ENCODE measurements around the gene CDH4. TPM values are rescaled to one million over a fixed set of nuclear protein-coding genes. Genes with fewer than 3 reads are reported as not detected.

CDH4 gene
- total and polyA plus RNA-seq, 2 of the 13 experiments (the other 11 are each of a cell fraction or from before 2014, with no cell fraction given): not detected

DNA sequence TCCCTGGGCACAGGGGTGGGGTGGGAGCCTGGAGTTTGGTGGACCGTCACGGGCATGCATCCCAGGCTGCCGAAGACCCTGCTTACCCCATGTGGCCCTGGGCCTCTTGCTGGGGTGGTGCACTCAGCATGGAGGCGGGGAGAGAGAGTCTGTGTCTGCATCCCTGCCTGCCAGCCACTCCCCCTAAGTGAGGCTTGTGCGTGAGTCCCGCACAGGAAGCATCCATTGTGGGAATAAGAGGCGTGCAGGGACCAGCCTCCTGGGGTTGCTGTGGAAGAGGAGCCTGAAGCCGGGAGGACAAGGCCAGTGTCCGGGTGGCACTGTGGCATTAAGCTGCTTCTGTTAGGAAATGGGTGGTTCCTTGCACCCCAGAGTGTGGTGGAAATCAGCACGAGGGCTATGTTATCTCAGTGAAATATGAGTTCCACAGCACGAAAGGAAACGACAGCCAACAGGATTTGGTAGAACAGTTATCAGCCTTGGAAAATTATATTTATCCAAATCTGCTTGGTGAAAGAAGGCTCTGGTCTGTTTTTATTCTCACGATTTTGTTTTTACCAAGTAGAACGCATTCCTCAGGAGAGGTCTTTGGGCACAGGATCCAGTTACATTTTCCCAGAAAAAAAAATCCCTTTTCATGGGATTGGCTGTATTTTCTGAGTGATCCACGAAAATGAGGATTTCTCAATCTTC lies 35.7 kb downstream of the CDH4 start:
- Histone ChIP-seq H3K9me3 (ENCODE audit: low read length) (peaks cover 6% of the 10 kb centered on the region), H3K27me3 (ENCODE audit: control insufficient read depth in 1 of 2, insufficient read depth in 2 of 2, low read length in 2 of 2) (peaks cover 0 to 40% of the 10 kb centered on the region in 2 experiments; a peak in 2 of 5 replicates), H2AFZ (ENCODE audit: low read length) (no peak overlapping the region), H3K4me1 (ENCODE audit: insufficient read depth, low read length) (no peaks in the 10 kb centered on the region), H4K20me1 (ENCODE audit: insufficient read depth, low read length) (no peaks in the 10 kb centered on the region), H3K4me3 (replicated peaks in 1 of 3; ENCODE audit: insufficient read depth in 1 of 3, low read depth in 2 of 3, low read length in 3 of 3) (no peak overlapping the region), H3K4me2 (ENCODE audit: low read depth, low read length) (no peak overlapping the region), H3K27ac (ENCODE audit: extremely low read length, insufficient read depth, low read length) (no peak overlapping the region), H3K36me3 (replicated peaks in 1 of 2; ENCODE audit: control insufficient read depth in 1 of 2, insufficient read depth in 2 of 2, low read length in 2 of 2) (no peaks in the 10 kb centered on the region), H3K9ac (ENCODE audit: insufficient read depth, low read depth, low read length) (no peak overlapping the region), H3K79me2 (ENCODE audit: insufficient read depth, low read length) (no peaks in the 10 kb centered on the region)
- ATAC-seq: no peak
- no peak for DNase-seq (ENCODE audit: low spot score)
- CTCF ChIA-PET (ENCODE audit: low intra/inter-chr PET ratio, low total read pairs): no interaction called here
- no TSS peak for BruUV-seq (replicated peaks)
- FAIRE-seq: no peak
- TF ChIP-seq, protein P1, sequence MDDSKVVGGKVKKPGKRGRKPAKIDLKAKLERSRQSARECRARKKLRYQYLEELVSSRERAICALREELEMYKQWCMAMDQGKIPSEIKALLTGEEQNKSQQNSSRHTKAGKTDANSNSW (CRISPR knock-in tag; IDR thresholded peaks at IDR 0.05; ENCODE audit: borderline replicate concordance): no peak
- TF ChIP-seq KLF6 (CRISPR knock-in tag; IDR thresholded peaks at IDR 0.05) (no peak), ZNF432 (CRISPR knock-in tag; IDR thresholded peaks at IDR 0.05; ENCODE audit: borderline replicate concordance) (no peak), SIN3A (IDR thresholded peaks at IDR 0.05; ENCODE audit: borderline replicate concordance, low read depth, low read length) (no peak), KDM5B (CRISPR knock-in tag; IDR thresholded peaks at IDR 0.05; ENCODE audit: borderline replicate concordance) (no peak), TAF1 (CRISPR knock-in tag; IDR thresholded peaks at IDR 0.05) (no peak), KLF16 (CRISPR knock-in tag; IDR thresholded peaks at IDR 0.05) (no peak), ZKSCAN8 (CRISPR knock-in tag; IDR thresholded peaks at IDR 0.05; ENCODE audit: borderline replicate concordance) (no peak), FOXK1 (CRISPR knock-in tag; IDR thresholded peaks at IDR 0.05; ENCODE audit: borderline replicate concordance, low read depth) (no peak), ZFP36L2 (CRISPR knock-in tag; IDR thresholded peaks at IDR 0.05) (no peak), SRSF1 (optimal IDR thresholded peaks at IDR 0.05; ENCODE audit: low read depth, low read length) (no peak), ZNF780A (CRISPR knock-in tag; IDR thresholded peaks at IDR 0.05) (no peak)
- TF ChIP-seq, protein P2, sequence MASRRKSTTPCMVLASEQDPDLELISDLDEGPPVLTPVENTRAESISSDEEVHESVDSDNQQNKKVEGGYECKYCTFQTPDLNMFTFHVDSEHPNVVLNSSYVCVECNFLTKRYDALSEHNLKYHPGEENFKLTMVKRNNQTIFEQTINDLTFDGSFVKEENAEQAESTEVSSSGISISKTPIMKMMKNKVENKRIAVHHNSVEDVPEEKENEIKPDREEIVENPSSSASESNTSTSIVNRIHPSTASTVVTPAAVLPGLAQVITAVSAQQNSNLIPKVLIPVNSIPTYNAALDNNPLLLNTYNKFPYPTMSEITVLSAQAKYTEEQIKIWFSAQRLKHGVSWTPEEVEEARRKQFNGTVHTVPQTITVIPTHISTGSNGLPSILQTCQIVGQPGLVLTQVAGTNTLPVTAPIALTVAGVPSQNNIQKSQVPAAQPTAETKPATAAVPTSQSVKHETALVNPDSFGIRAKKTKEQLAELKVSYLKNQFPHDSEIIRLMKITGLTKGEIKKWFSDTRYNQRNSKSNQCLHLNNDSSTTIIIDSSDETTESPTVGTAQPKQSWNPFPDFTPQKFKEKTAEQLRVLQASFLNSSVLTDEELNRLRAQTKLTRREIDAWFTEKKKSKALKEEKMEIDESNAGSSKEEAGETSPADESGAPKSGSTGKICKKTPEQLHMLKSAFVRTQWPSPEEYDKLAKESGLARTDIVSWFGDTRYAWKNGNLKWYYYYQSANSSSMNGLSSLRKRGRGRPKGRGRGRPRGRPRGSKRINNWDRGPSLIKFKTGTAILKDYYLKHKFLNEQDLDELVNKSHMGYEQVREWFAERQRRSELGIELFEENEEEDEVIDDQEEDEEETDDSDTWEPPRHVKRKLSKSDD (CRISPR knock-in tag; IDR thresholded peaks at IDR 0.05; ENCODE audit: low read depth): no peak
- TF ChIP-seq, protein P3, sequence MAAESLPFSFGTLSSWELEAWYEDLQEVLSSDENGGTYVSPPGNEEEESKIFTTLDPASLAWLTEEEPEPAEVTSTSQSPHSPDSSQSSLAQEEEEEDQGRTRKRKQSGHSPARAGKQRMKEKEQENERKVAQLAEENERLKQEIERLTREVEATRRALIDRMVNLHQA (CRISPR knock-in tag; IDR thresholded peaks at IDR 0.05): no peak
- TF ChIP-seq, protein P4, sequence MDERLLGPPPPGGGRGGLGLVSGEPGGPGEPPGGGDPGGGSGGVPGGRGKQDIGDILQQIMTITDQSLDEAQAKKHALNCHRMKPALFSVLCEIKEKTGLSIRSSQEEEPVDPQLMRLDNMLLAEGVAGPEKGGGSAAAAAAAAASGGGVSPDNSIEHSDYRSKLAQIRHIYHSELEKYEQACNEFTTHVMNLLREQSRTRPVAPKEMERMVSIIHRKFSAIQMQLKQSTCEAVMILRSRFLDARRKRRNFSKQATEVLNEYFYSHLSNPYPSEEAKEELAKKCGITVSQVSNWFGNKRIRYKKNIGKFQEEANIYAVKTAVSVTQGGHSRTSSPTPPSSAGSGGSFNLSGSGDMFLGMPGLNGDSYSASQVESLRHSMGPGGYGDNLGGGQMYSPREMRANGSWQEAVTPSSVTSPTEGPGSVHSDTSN (CRISPR knock-in tag; IDR thresholded peaks at IDR 0.05): no peak
- in situ Hi-C loops (cut with HindIII; ENCODE audit: extremely low pct_ligation_motif_present, low pct_unique_long_range_greater_than_20kb): no loop called here
- intact Hi-C loops (cut with micrococcal nuclease; ENCODE audit: unreplicated experiment): no loop called here
- POLR2A ChIA-PET: no interaction called here
- WGBS (ENCODE audit: low lambda C conversion rate): 13% methylated on average over 14 of the region's 15 CpGs

Measured in HepG2 (cell line).